Keratinocyte (primary cell): ENCODE data around the gene B4GALT4. TPM values are rescaled to one million over a fixed set of nuclear protein-coding genes. Genes with fewer than 3 reads are reported as not detected.

Experiments used
- DNase-seq: peaks from one replicate; pipeline ENCODE4 v3.0.0-alpha.2; 2011; ENCODE audit warnings: low read depth, missing footprints, low spot score
- FAIRE-seq: peaks from 2 replicates; lab custom pipeline; 2011; peaks lifted over from hg19 to GRCh38; lab: Jason Lieb, UNC
- H2AFZ ChIP-seq: 2 replicates; pipeline ENCODE4 v1.6.0; 2012; ENCODE audit warnings: low read length, control low read depth, inconsistent platforms; ENCODE audit not compliant: control insufficient read depth
- H3K27ac ChIP-seq: 2 replicates; pipeline ENCODE4 v1.5.1; 2011; ENCODE audit warnings: low read length; ENCODE audit not compliant: control insufficient read depth, insufficient read depth
- H3K27me3 ChIP-seq: 3 replicates; pipeline ENCODE4 v1.6.0; 2011; ENCODE audit warnings: low read length; ENCODE audit not compliant: control insufficient read depth, insufficient read depth; ENCODE audit errors: extremely low read depth
- H3K36me3 ChIP-seq, 2 experiments: 2 replicates in 1 of 2; 3 replicates in 1 of 2; pipeline ENCODE4 v1.5.1; 2011; ENCODE audit warnings: low read length in 2 of 2, mild to moderate bottlenecking in 1 of 2; ENCODE audit not compliant: control insufficient read depth in 2 of 2, insufficient read depth in 2 of 2; ENCODE audit errors: extremely low read depth in 1 of 2
- H3K4me1 ChIP-seq: 3 replicates; pipeline ENCODE4 v1.5.1; 2011; ENCODE audit warnings: low read length; ENCODE audit not compliant: control insufficient read depth, insufficient read depth; ENCODE audit errors: extremely low read depth
- H3K4me2 ChIP-seq: 3 replicates; pipeline ENCODE4 v1.6.0; 2011; ENCODE audit warnings: low read depth, low read length; ENCODE audit not compliant: control insufficient read depth, insufficient read depth; ENCODE audit errors: extremely low read depth
- H3K4me3 ChIP-seq, 3 experiments: fragments of 200-600 bp in 1 of 3; sonication (generic) in 1 of 3; 2 replicates in 2 of 3; 3 replicates in 1 of 3; pipeline ENCODE4 v1.5.1; 2011 to 2016; ENCODE audit warnings: low read length in 3 of 3, mild to moderate bottlenecking in 3 of 3, control low read depth in 2 of 3, inconsistent platforms in 1 of 3, low read depth in 1 of 3, mixed read lengths in 1 of 3, mixed run types in 1 of 3, moderate library complexity in 1 of 3; ENCODE audit not compliant: control insufficient read depth in 2 of 3, insufficient read depth in 2 of 3; ENCODE audit errors: extremely low read depth in 1 of 3
- H3K79me2 ChIP-seq: 2 replicates; pipeline ENCODE4 v1.6.0; 2012; ENCODE audit warnings: low read length; ENCODE audit not compliant: control insufficient read depth, insufficient read depth
- H3K9ac ChIP-seq: 3 replicates; pipeline ENCODE4 v1.6.0; 2011; ENCODE audit warnings: low read length; ENCODE audit not compliant: control insufficient read depth, insufficient read depth; ENCODE audit errors: extremely low read depth
- H3K9me1 ChIP-seq: 3 replicates; pipeline ENCODE4 v1.6.0; 2011; ENCODE audit warnings: low read length; ENCODE audit not compliant: control insufficient read depth, insufficient read depth; ENCODE audit errors: extremely low read depth
- H3K9me3 ChIP-seq: 2 replicates; pipeline ENCODE4 v1.5.1; 2012; ENCODE audit warnings: low read depth, low read length; ENCODE audit not compliant: control insufficient read depth
- H4K20me1 ChIP-seq: 3 replicates; pipeline ENCODE4 v1.6.0; 2011; ENCODE audit warnings: low read length; ENCODE audit not compliant: control insufficient read depth, insufficient read depth; ENCODE audit errors: extremely low read depth
- CTCF ChIP-seq, 3 experiments: IDR thresholded peaks in 1 of 3; conservative IDR thresholded peaks in 1 of 3; optimal IDR thresholded peaks in 1 of 3; 2 replicates in 2 of 3; 3 replicates in 1 of 3; pipeline versions ENCODE3 to v1.5.1; 2011; ENCODE audit warnings: low read length in 3 of 3, mild to moderate bottlenecking in 3 of 3, moderate library complexity in 2 of 3, control low read depth in 1 of 3, inconsistent platforms in 1 of 3; ENCODE audit not compliant: insufficient read depth in 2 of 3; ENCODE audit errors: extremely low read depth in 1 of 3
- EZH2 ChIP-seq: IDR thresholded peaks from one replicate; pipeline ENCODE4 v1.6.1; 2012; ENCODE audit warnings: inconsistent platforms, mild to moderate bottlenecking, low read length, moderate library complexity
- dilution Hi-C: fragments of 300-500 bp; cut with MboI; formaldehyde crosslinking; loops from one replicate; pipeline ENCODE4 v1.7.0; 2020; ENCODE audit warnings: low sequenced_read_pairs; ENCODE audit not compliant: extremely low pct_ligation_motif_present
- polyA plus RNA-seq, 5 experiments: library from polyadenylated mRNA; depleted of rRNA in 3 of 5; stranded (reverse) in 3 of 5; stranded (forward) in 1 of 5; unstranded in 1 of 5; fragments of >200 nt; gene quantifications; 1 replicate in 1 of 5; 2 replicates in 3 of 5; 3 replicates in 1 of 5; pipeline versions ENCODE4 v1.2.1 to v1.2.3, GENCODE V29; 2011 to 2012; ENCODE audit warnings: missing spikeins in 2 of 5, low read depth in 1 of 5, low replicate concordance in 1 of 5

Gene B4GALT4
- polyA plus RNA-seq, 1 donor (not counting 4 experiments of a cell fraction or from before 2014, with no cell fraction given), result 43.3 TPM

- Histone ChIP-seq H3K4me1 (peaks cover 12% of the 10 kb centered on the region), H3K9me1 (no peaks in the 10 kb centered on the region), H3K27me3 (no peaks in the 10 kb centered on the region), H3K79me2 (no peaks in the 10 kb centered on the region), H3K36me3 (no peaks in the 10 kb centered on the region), H3K9me3 (no peaks in the 10 kb centered on the region), H3K27ac (no peak overlapping the region), H3K4me2 (no peak overlapping the region), H3K4me3 (no peak overlapping the region), H3K9ac (no peak overlapping the region), H2AFZ (no peak overlapping the region), H4K20me1 (no peaks in the 10 kb centered on the region)
- dilution Hi-C loops, result no loop called here
- TF ChIP-seq EZH2 (no peak), CTCF (optimal IDR thresholded peaks at IDR 0.05 in 1 of 3, IDR thresholded peaks at IDR 0.05 in 1 of 3, conservative IDR thresholded peaks at IDR 0.05 in 1 of 3; ENCODE audit: extremely low read depth in 1 of 3, insufficient read depth in 2 of 3, low read length in 3 of 3) (no peak)
- FAIRE-seq (no peak), DNase-seq (no peak)
Measured at GRCh38 chr3:119261055-119261454, 20.4 kb upstream of the B4GALT4 start.

- H3K9ac ChIP-seq, result no peak overlapping the region
- FAIRE-seq (no peak), DNase-seq (no peak)
- H3K27ac ChIP-seq, result no peak overlapping the region
- H2AFZ ChIP-seq, result no peak overlapping the region
- no peaks in the 10 kb centered on the region for H4K20me1 ChIP-seq
- H3K27me3 ChIP-seq, result no peaks in the 10 kb centered on the region
- H3K36me3 ChIP-seq, result no peaks in the 10 kb centered on the region
- dilution Hi-C loops, result no loop called here
- no peaks in the 10 kb centered on the region for H3K9me1 ChIP-seq
- no peak overlapping the region for H3K4me2 ChIP-seq
- peaks cover 12% of the 10 kb centered on the region for H3K4me1 ChIP-seq
- no peak overlapping the region for H3K4me3 ChIP-seq
- TF ChIP-seq EZH2 (no peak), CTCF (optimal IDR thresholded peaks at IDR 0.05 in 1 of 3, IDR thresholded peaks at IDR 0.05 in 1 of 3, conservative IDR thresholded peaks at IDR 0.05 in 1 of 3; ENCODE audit: extremely low read depth in 1 of 3, insufficient read depth in 2 of 3, low read length in 3 of 3) (no peak)
- H3K79me2 ChIP-seq, result no peaks in the 10 kb centered on the region
- no peaks in the 10 kb centered on the region for H3K9me3 ChIP-seq
Measured at GRCh38 chr3:119259821-119260220, 19.1 kb upstream of the B4GALT4 start.
